ENCODE results near the gene CALCB.
A peak's percentile ranks its signal among the peaks of the same experiment; 100 is the strongest.

CALCB gene

DNA sequence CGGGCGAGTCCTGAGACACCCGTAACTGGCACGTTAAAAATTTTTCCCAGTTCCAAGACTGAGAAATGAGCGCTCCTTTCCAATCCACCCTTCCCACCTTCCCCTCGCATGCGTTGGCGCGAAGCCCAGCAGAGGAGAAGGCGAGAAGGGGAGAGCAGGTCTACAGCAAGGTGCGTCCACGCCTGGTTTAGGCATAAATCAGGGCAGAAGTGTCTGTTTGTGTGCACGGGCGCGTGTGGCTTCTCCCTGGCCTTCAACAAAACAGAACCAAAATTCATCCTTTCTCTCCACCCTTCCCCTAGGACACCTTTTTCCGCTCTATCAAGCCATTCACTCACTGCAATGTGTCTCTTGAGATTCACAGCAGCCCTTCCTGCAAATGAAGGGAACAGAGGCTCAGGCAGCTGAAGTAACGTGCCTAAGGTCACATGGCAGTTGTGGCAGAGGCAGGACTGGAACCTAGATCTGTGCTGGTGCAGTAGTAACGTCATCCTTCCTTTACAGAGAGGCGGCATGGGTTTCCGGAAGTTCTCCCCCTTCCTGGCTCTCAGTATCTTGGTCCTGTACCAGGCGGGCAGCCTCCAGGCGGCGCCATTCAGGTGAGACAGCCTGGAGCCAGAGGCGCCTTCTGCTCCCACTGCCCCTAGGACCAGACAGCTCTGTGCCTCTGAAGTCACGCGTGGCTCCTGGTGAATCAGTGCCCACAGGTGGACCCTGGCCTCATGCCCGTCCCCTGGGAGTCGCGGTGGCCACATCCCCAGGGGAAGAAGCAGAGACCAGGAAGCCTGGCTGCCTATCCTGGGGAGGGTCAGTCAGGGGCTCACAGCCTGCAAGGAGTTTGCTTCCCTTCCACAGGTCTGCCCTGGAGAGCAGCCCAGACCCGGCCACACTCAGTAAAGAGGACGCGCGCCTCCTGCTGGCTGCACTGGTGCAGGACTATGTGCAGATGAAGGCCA lies 1.1 kb downstream of the CALCB start:
- peak; percentile 89 for DNase-seq

DNA sequence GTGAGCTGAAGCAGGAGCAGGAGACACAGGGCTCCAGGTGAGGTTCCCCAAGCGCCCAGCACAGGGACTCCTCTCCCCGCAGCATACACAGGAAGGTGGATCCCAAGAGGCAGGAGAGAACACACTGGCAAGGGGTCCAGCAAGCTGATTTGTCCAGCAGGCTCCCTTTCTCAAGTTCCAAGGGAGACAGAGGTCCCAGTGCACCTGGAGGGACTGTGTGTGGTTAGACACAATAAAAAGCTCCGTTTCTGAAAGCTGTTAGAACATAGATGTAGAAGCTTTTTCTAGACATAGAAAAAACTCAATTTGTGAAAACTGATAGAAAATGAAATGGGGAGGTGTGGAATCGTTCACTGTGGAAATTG lies 1.8 kb downstream of the CALCB start:
- no peak for DNase-seq

GRCh38 chr11:15091175-15091574 lies 17.8 kb downstream of the CALCB start:
- DNase-seq: no peak

- DNase-seq: no peak
These were observed 18.2 kb downstream of the CALCB start for GRCh38 chr11:15091625-15092024.

DNA sequence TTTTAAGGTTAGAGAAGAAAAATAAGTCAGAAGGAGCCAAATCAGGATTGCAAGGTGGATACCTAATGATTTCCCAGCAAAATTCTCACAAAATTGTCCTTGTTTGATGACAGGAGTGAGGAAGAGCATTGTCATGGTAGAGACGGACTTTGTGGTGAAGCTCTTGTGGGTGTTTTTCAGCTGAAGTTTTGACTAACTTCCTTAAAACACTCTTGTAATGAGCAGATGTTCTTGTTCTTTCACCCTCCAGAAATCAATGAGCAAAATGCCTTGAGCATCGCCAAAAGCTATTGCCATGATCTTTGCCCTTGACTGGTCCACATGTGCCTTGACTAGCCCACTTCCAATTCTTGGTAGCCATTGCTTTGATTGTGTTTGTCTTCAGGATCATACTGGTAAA lies 20.0 kb downstream of the CALCB start:
- no peak for DNase-seq

- no peak for DNase-seq
These were observed 22.4 kb downstream of the CALCB start for GRCh38 chr11:15095736-15096228.

- DNase-seq: no peak
These were observed 24.0 kb downstream of the CALCB start for GRCh38 chr11:15097411-15097810.

GRCh38 chr11:15099267-15099666 lies 25.9 kb downstream of the CALCB start:
- DNase-seq: no peak

DNA sequence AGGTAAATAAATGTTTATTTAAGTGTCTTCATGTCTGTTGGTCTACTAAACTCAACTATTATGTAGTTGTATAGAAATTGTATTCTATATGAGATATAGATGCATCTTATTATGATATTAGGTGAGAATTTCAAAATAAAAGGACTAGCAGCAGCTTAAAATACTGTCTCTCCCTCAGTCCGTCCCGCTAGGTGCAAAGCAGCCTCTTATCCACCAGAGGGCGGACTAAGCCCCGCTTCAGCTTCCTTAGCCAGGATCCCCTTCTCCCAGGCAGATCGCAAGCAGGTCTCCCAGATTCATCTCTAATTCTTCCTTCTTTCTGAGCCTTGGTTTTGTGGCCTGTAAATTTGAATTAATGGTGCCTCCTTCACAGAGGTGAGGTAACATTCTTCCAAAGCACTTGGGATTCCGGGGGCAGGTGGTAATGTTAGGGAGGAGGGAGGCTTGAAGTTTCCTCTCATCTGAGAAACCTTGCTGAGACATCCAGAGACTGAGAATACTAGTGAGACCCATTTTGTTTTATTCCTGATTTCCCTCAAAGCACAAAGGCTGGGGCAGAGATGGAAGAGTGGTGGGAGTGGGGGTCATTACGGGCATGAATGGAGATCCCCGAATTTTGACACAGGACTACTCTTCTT lies 27.8 kb downstream of the CALCB start:
- peak; percentile 53 for DNase-seq

- no peak for DNase-seq
These were observed 30.8 kb downstream of the CALCB start for GRCh38 chr11:15104166-15104565.

- DNase-seq: no peak
These were observed 33.0 kb downstream of the CALCB start for GRCh38 chr11:15106201-15106965.

DNA sequence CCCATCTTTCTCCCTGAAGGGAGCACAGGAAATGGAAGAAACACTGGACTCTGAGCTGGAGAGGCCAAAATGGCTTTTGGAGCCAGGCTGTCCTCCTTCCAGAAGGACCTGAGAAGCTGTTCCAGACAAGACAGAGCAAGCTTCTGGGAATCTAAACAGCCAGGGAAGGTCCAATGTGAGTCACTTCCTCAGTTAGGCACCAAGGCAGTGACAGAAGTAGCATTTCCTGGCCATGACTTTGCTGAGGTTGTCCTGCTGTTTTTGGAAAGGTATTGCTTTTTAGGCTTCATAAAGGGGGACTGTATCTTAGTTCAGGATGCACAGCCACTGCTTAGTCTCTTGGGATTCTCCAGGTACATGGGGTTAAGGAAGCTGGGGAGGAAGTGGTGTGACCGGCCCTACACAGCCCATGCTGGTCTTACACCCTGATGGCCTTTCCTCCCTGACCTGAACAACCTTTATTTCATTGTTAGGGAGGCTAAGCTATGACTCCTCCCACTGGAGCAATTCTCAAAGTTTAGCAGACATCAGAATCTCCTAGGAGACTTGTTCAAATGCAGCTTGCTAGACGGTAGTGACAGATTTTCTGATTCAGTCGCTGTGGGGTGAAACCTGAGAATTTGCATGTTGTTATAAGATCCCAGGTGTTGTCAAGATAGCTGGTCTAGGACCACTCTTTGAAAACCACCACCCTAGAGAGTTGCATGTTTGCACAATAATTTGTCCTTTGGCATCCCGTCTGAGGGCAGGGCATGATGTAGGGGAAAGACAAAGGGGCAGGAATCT lies 34.5 kb downstream of the CALCB start:
- DNase-seq: no peak

- DNase-seq: no peak
These were observed 35.3 kb downstream of the CALCB start for GRCh38 chr11:15108592-15109130.

- no peak for DNase-seq
These were observed 36.2 kb downstream of the CALCB start for GRCh38 chr11:15109602-15110001.

DNA sequence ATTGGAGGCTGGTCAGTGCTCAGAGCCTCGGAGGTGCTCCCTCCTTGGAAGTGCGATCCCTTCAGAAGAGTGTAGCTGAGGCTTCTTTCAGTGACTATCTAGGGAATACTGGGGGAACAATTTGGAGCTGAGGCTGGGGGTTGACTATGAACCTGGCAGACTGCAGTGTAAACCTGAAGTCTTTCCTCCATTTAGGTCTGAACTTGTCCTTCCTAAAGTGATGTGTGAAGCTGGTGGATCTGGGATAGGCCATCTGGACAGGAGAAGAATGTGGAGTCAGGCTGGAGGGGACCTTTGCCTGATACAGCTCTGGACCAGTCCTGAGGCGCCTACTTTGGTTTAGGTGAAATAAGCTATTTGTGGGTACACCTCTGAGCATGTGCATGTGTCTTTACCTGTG lies 37.8 kb downstream of the CALCB start:
- no peak for DNase-seq

DNA sequence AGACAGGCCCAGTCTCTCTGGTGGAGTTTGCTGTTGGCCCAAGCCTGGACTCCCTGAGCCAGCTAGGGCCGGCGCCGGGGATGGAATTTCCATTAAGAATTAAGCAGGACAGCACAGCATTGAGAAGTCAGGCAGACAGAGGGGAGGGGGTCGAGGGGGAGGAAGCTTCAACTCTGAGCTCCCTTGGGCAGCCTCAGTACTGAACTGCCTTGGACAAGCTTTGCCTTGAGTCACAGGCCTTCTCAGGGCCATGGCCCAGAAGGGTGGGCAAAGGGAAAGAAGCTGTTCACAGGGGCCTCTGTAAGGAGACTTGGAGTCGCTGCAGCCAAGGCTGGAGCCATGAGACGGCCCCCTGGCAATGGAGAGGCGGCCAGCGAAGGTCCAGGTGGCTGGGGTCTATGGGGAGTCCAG lies 38.7 kb downstream of the CALCB start:
- DNase-seq: no peak

DNA sequence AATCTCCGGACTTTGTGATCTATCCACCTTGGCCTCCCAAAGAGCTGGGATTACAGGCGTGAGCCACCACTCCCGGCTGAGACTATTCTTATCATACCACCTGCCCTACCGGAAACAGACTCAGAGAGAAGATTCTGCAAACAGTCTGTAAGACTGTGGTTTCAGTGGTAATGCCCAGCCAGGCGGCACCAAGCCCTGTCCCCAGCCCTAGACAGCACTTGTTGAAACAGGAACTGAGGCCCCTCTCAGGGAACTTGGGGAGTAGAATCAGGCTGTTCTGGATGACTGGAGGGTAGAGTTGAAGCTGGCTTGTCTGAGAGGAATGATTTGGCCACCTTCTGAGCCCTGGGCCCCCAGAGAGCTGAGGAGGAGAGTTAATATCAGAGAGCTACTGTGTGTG lies 40.0 kb downstream of the CALCB start:
- DNase-seq: no peak

- DNase-seq: peak; percentile 48
These were observed 41.4 kb downstream of the CALCB start, which contains the start of gene INSC for GRCh38 chr11:15114501-15115475. INSC (plus strand) TSS chr11:15114923; CDS start chr11:15149175, 34,252 bp downstream.

DNA sequence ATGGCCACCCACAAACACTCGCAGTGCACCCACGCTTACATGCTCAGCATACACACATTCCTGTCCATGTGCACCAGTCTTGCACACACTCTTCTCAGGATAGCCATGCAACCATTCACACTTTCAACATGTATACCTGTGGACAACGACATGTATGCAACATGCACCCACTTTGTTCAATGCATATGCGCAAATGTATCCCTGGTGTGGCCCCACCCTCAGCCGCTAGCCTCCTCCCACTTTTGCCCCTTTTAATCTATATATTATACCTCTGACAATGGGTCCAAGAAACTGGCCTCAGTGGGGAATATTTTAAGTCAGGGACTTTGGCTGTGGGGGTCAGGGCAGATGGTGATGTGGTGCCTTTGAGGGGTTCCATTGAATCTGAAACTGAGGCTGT lies 42.3 kb downstream of the CALCB start:
- no peak for DNase-seq

DNA sequence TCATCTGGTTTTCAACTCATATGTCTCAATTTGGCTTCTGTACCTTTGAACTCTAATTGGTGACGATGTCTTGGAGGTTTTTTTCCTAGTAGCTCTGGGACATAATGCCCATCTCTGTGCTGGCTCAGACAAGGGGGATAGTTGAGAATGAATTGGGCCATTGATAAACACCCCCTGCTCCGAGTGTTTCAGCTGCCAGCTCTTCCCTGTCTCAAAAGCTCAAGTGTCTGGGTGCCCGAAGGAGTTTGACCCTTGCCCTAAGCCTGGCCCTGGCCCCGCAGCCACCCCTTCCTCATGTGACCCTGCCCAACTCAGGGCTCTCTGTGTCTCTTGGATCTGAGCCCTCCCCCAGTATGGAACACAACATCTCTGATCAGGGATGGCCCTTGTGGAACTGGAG lies 44.4 kb downstream of the CALCB start:
- DNase-seq: no peak

GRCh38 chr11:15118431-15118830 lies 45.0 kb downstream of the CALCB start:
- no peak for DNase-seq

Data from NCI-H1105 (cell line).